GM23338 (cell line): ENCODE data around the gene NDUFA11. TPM values are rescaled to one million over a fixed set of nuclear protein-coding genes. Genes with fewer than 3 reads are reported as not detected.

ENCODE experiments used
- ATAC-seq: fragments of 200-7000 bp; cut with Tn5 transposase; 3 replicates; pipeline ENCODE4 v1.9.1; 2020
- DNase-seq: peaks from one replicate; pipeline ENCODE4 v3.0.0-alpha.2; 2015; ENCODE audit warnings: low spot score
- H2AFZ ChIP-seq: fragments of 200-600 bp; sonication (generic); 2 replicates; pipeline ENCODE4 v1.8.0; 2016; ENCODE audit warnings: antibody characterized with exemption, mild to moderate bottlenecking, moderate library complexity
- H3F3A ChIP-seq: fragments of 200-600 bp; sonication (generic); replicated peaks from 2 replicates; pipeline ENCODE4 v1.8.0; 2017; ENCODE audit warnings: antibody characterized with exemption, mixed run types, low read depth
- H3K27ac ChIP-seq: fragments of 200-600 bp; sonication (generic); 2 replicates; pipeline ENCODE4 v1.6.1; 2016; ENCODE audit warnings: low read depth
- H3K27me3 ChIP-seq: fragments of 200-600 bp; sonication (generic); 2 replicates; pipeline ENCODE4 v1.8.0; 2016; ENCODE audit warnings: mild to moderate bottlenecking, mixed run types, moderate library complexity; ENCODE audit not compliant: insufficient read depth
- H3K36me3 ChIP-seq: fragments of 200-600 bp; sonication (generic); 2 replicates; pipeline ENCODE4 v1.8.0; 2016; ENCODE audit warnings: mild to moderate bottlenecking; ENCODE audit not compliant: insufficient read depth
- H3K4me1 ChIP-seq: fragments of 200-600 bp; sonication (generic); 2 replicates; pipeline ENCODE4 v1.8.0; 2016; ENCODE audit warnings: mild to moderate bottlenecking, moderate library complexity; ENCODE audit not compliant: insufficient read depth
- H3K4me2 ChIP-seq: fragments of 200-600 bp; sonication (generic); 2 replicates; pipeline ENCODE4 v1.7.1; 2017; ENCODE audit warnings: mixed run types
- H3K4me3 ChIP-seq: fragments of 200-600 bp; sonication (generic); 2 replicates; pipeline ENCODE4 v1.6.1; 2016; ENCODE audit warnings: mixed run types
- H3K79me2 ChIP-seq: fragments of 200-600 bp; sonication (generic); replicated peaks from 2 replicates; pipeline ENCODE4 v1.8.0; 2017; ENCODE audit warnings: mild to moderate bottlenecking; ENCODE audit not compliant: insufficient read depth
- H3K9me2 ChIP-seq: fragments of 200-600 bp; sonication (generic); 2 replicates; pipeline ENCODE4 v1.8.0; 2017; ENCODE audit not compliant: insufficient read depth
- H4K20me1 ChIP-seq: fragments of 200-600 bp; sonication (generic); replicated peaks from 2 replicates; pipeline ENCODE4 v1.8.0; 2017; ENCODE audit warnings: mild to moderate bottlenecking; ENCODE audit not compliant: insufficient read depth
- H3K27ac Mint-ChIP-seq: 2 replicates; pipeline ENCODE4 v1.8.0; 2020; ENCODE audit warnings: inconsistent platforms, mild to moderate bottlenecking, moderate library complexity, mixed read lengths
- H3K27me3 Mint-ChIP-seq: 3 replicates; pipeline ENCODE4 v1.8.0; 2022; ENCODE audit warnings: low read depth, mild to moderate bottlenecking, moderate library complexity, mixed read lengths, inconsistent platforms; ENCODE audit not compliant: insufficient read depth, poor library complexity
- H3K36me3 Mint-ChIP-seq: 3 replicates; pipeline ENCODE4 v1.8.0; 2021; ENCODE audit warnings: low read depth, mild to moderate bottlenecking, inconsistent platforms, moderate library complexity, mixed read lengths
- H3K4me1 Mint-ChIP-seq: 3 replicates; pipeline ENCODE4 v1.8.0; 2020; ENCODE audit warnings: mild to moderate bottlenecking, inconsistent platforms, mixed read lengths
- H3K4me3 Mint-ChIP-seq: 3 replicates; pipeline ENCODE4 v1.8.0; 2021; ENCODE audit warnings: moderate library complexity, mild to moderate bottlenecking, inconsistent platforms, mixed read lengths
- H3K9me3 Mint-ChIP-seq: 3 replicates; pipeline ENCODE4 v1.8.0; 2020; ENCODE audit warnings: moderate library complexity, mild to moderate bottlenecking, inconsistent platforms, mixed read lengths
- CREB1 ChIP-seq: fragments of 250-450 bp; sonication (Bioruptor Pico); IDR thresholded peaks from 2 replicates; pipeline ENCODE4 v1.5.0; 2020; ENCODE audit warnings: low read depth, mild to moderate bottlenecking, moderate library complexity
- CTCF ChIP-seq, 2 experiments: fragments of 200-600 bp in 1 of 2; sonication (generic) in 1 of 2; conservative IDR thresholded peaks; 2 replicates each; pipeline versions ENCODE4 v1.5.1 to v1.6.1; 2016 to 2017; ENCODE audit warnings: antibody characterized with exemption in 2 of 2, low read depth in 2 of 2, mild to moderate bottlenecking in 2 of 2, moderate library complexity in 1 of 2
- ETS1 ChIP-seq: IDR thresholded peaks from 2 replicates; pipeline ENCODE4 v1.6.1; 2016; ENCODE audit warnings: antibody characterized with exemption
- EZH2 ChIP-seq: fragments of 200-600 bp; sonication (generic); IDR thresholded peaks from one replicate; pipeline ENCODE4 v1.8.0; 2017; ENCODE audit warnings: antibody characterized with exemption, mild to moderate bottlenecking, low read depth; ENCODE audit not compliant: unreplicated experiment
- EZH2phosphoT487 ChIP-seq: fragments of 200-600 bp; sonication (generic); IDR thresholded peaks from one replicate; pipeline ENCODE4 v1.8.1; 2018; ENCODE audit warnings: antibody characterized with exemption; ENCODE audit not compliant: unreplicated experiment
- JUNB ChIP-seq: IDR thresholded peaks from one replicate; pipeline ENCODE4 v1.6.1; 2016; ENCODE audit warnings: antibody characterized with exemption; ENCODE audit not compliant: unreplicated experiment
- NANOG ChIP-seq: IDR thresholded peaks from 2 replicates; pipeline ENCODE4 v1.6.1; 2016; ENCODE audit warnings: antibody characterized with exemption, borderline replicate concordance
- POLR2AphosphoS5 ChIP-seq: IDR thresholded peaks from 2 replicates; pipeline ENCODE4 v1.6.1; 2016; ENCODE audit warnings: antibody characterized with exemption, low read depth
- REST ChIP-seq: IDR thresholded peaks from one replicate; pipeline ENCODE4 v1.6.1; 2018; ENCODE audit warnings: antibody characterized with exemption; ENCODE audit not compliant: unreplicated experiment
- STAT1 ChIP-seq: IDR thresholded peaks from one replicate; pipeline ENCODE4 v1.6.1; 2016; ENCODE audit warnings: antibody characterized with exemption; ENCODE audit not compliant: unreplicated experiment
- ZNF114 ChIP-seq: fragments of 250-450 bp; sonication (Bioruptor Pico); IDR thresholded peaks from 2 replicates; pipeline ENCODE4 v1.5.0; 2020; ENCODE audit warnings: mild to moderate bottlenecking, moderate library complexity
- ZNF331 ChIP-seq: fragments of 250-450 bp; sonication (Bioruptor Pico); IDR thresholded peaks from 2 replicates; pipeline ENCODE4 v1.5.0; 2020; ENCODE audit warnings: low read depth, mild to moderate bottlenecking, moderate library complexity
- ZNF462 ChIP-seq: fragments of 250-450 bp; sonication (Bioruptor Pico); IDR thresholded peaks from 2 replicates; pipeline ENCODE4 v1.5.0; 2020; ENCODE audit warnings: mild to moderate bottlenecking, moderate library complexity
- polyA plus RNA-seq: library from polyadenylated mRNA; unstranded; fragments of >200 nt; fragmentation: Nextera tagmentation; extraction: Ambion mirVana; gene quantifications from 2 replicates; pipeline ENCODE4 v1.2.1, GENCODE V29; 2016
- total RNA-seq: library from RNA; depleted of rRNA; stranded (reverse); fragments of >200 nt; shearing (Covaris generic); gene quantifications from 2 replicates; pipeline ENCODE4 v1.2.3, GENCODE V29; 2014

The NDUFA11 gene
- total and polyA plus RNA-seq, 2 experiments from 2014 or later = 171 to 523 TPM

GRCh38 chr19:5923356-5923755, 19.8 kb upstream of the NDUFA11 start:
- Mint-ChIP-seq H3K9me3 (no peaks in the 10 kb centered on the region), H3K36me3 (peaks cover 71% of the 10 kb centered on the region), H3K27ac (no peak overlapping the region), H3K4me1 (no peaks in the 10 kb centered on the region), H3K4me3 (no peak overlapping the region), H3K27me3 (peaks cover 7% of the 10 kb centered on the region)
- TF ChIP-seq REST = no peak
- no peak for TF ChIP-seq POLR2AphosphoS5
- TF ChIP-seq CREB1 (CRISPR knock-in tag) = no peak
- no peak for TF ChIP-seq EZH2phosphoT487
- TF ChIP-seq ZNF462 (CRISPR knock-in tag) = no peak
- no peak for TF ChIP-seq STAT1
- no peak for TF ChIP-seq ZNF331
- TF ChIP-seq ETS1 = no peak
- no peak for TF ChIP-seq ZNF114 (CRISPR knock-in tag)
- no peak for TF ChIP-seq EZH2
- no peak for TF ChIP-seq JUNB
- no peak for TF ChIP-seq NANOG
- no peak for TF ChIP-seq CTCF (conservative IDR thresholded peaks at IDR 0.05; ENCODE audit: low read depth in 2 of 2)
- Histone ChIP-seq H3K27ac (no peak overlapping the region), H3F3A (no peaks in the 10 kb centered on the region), H4K20me1 (no peaks in the 10 kb centered on the region; the same call in 1 of the 2 replicates), H3K79me2 (no peaks in the 10 kb centered on the region), H3K9me2 (no peaks in the 10 kb centered on the region), H3K4me1 (no peaks in the 10 kb centered on the region), H2AFZ (no peak overlapping the region), H3K27me3 (no peaks in the 10 kb centered on the region), H3K4me3 (no peak overlapping the region), H3K4me2 (no peak overlapping the region), H3K36me3 (peaks cover 21% of the 10 kb centered on the region)
- DNase-seq = no peak
- no peak for ATAC-seq
